Kidney (tissue), 14 donors: ENCODE measurements around the gene COLQ. TPM values are rescaled to one million over a fixed set of nuclear protein-coding genes. Genes with fewer than 3 reads are reported as not detected.
"Not testable (repeated sequence)": the region's sequence is repeated elsewhere in the genome, so short reads cannot be mapped to it uniquely, and the experiment has no call there.

Experiments
- DNase-seq, 5 donors: peaks; one replicate each; pipeline ENCODE4 v3.0.0-alpha.2; 2013 to 2020
- FAIRE-seq: peaks from 2 replicates; lab custom pipeline; 2012; peaks lifted over from hg19 to GRCh38; lab: Jason Lieb, UNC
- H3K27ac ChIP-seq, 2 donors: one replicate each; pipeline ENCODE4 v1.7.0; 2013; ENCODE audit warnings: low read depth in 2 of 2, low read length in 2 of 2, inconsistent platforms in 1 of 2
- H3K27me3 ChIP-seq: one replicate; pipeline ENCODE4 v1.7.1; 2013; ENCODE audit warnings: low read length, inconsistent platforms; ENCODE audit not compliant: control insufficient read depth, insufficient read depth
- H3K36me3 ChIP-seq, 3 donors: one replicate each; pipeline versions ENCODE4 v1.7.0 to v1.7.1; 2013; ENCODE audit warnings: low read length in 3 of 3, control low read depth in 1 of 3, inconsistent platforms in 1 of 3; ENCODE audit not compliant: insufficient read depth in 3 of 3, control insufficient read depth in 2 of 3
- H3K4me1 ChIP-seq, 3 donors: one replicate each; pipeline versions ENCODE4 v1.7.0 to v1.7.1; 2013; ENCODE audit warnings: low read length in 3 of 3, inconsistent platforms in 1 of 3, low read depth in 1 of 3; ENCODE audit not compliant: control insufficient read depth in 2 of 3, insufficient read depth in 2 of 3
- H3K4me3 ChIP-seq, 3 donors: one replicate each; pipeline versions ENCODE4 v1.7.0 to v1.8.1; 2013; ENCODE audit warnings: low read length in 3 of 3, control low read depth in 1 of 3, inconsistent platforms in 1 of 3
- H3K9ac ChIP-seq, 3 donors: one replicate each; pipeline versions ENCODE4 v1.7.0 to v1.7.1; 2013; ENCODE audit warnings: low read length in 3 of 3, control low read depth in 1 of 3, inconsistent platforms in 1 of 3
- H3K9me3 ChIP-seq, 3 donors: one replicate each; pipeline versions ENCODE4 v1.7.0 to v1.7.1; 2013; ENCODE audit warnings: low read length in 3 of 3, control low read depth in 1 of 3, inconsistent platforms in 1 of 3; ENCODE audit not compliant: control insufficient read depth in 2 of 3, insufficient read depth in 1 of 3
- CTCF ChIP-seq: IDR thresholded peaks from 3 replicates; pipeline ENCODE4 v1.5.1; 2012; ENCODE audit warnings: mild to moderate bottlenecking, moderate library complexity, borderline replicate concordance; ENCODE audit not compliant: insufficient read depth; ENCODE audit errors: extremely low read depth
- intact Hi-C: fragments of 100-400 bp; cut with DNase I; formaldehyde crosslinking; loops from one replicate; pipeline ENCODE4 v1.11.1; 2022
- polyA plus RNA-seq: library from polyadenylated mRNA; stranded (reverse); fragments of 350-450 nt; fragmentation: Illumina TruSeq; extraction: RNeasy Lipid Tissue Mini Kit (QIAGEN cat#74804); gene quantifications from one replicate; pipeline ENCODE4 v1.2.3, GENCODE V29; 2014; ENCODE audit warnings: low read depth, low replicate concordance; ENCODE audit not compliant: insufficient read depth
- total RNA-seq: library from RNA; stranded (reverse); fragmentation: NEBNext Ultra II Directional; extraction: Animal tissue kit (Norgen Biotek cat#: 25700); gene quantifications from one replicate; pipeline ENCODE4 v1.2.1, GENCODE V29; 2021
- donor health status: control.
- donor health status: control.
- donor health status: control.
- donor health status: control.
- donor health status: control.
- donor health status: DM: yes; HTN: yes; CAD: no.
- donor health status: Normal renal cell carcinoma (clear cell type).

The COLQ gene
- total and polyA plus RNA-seq, 2 donors from 2014 or later, result 1.2 to 4.3 TPM

- H3K4me3 ChIP-seq, result no peak overlapping the region
- H3K9me3 ChIP-seq, result no peaks in the 10 kb centered on the region
- no peak for TF ChIP-seq CTCF
- H3K27ac ChIP-seq, result no peak overlapping the region
- no peaks in the 10 kb centered on the region for H3K36me3 ChIP-seq
- intact Hi-C loops, result no loop called here
- no peak for DNase-seq
- no peak for FAIRE-seq
- no peak overlapping the region for H3K9ac ChIP-seq
- H3K4me1 ChIP-seq, result no peaks in the 10 kb centered on the region
- no peaks in the 10 kb centered on the region for H3K27me3 ChIP-seq
These were observed 15.3 kb upstream of the COLQ start for GRCh38 chr3:15536856-15537255.

- DNase-seq (no peak), FAIRE-seq (no peak)
- H3K4me1 ChIP-seq, result no peaks in the 10 kb centered on the region
- no peaks in the 10 kb centered on the region for H3K36me3 ChIP-seq
- intact Hi-C loops, result no loop called here
- no peaks in the 10 kb centered on the region for H3K27me3 ChIP-seq
- H3K9ac ChIP-seq, result no peak overlapping the region
- TF ChIP-seq CTCF, result no peak
- H3K4me3 ChIP-seq, result no peak overlapping the region
- H3K9me3 ChIP-seq, result no peaks in the 10 kb centered on the region
- no peak overlapping the region for H3K27ac ChIP-seq
These were observed 14.2 kb upstream of the COLQ start for GRCh38 chr3:15535732-15536131.

- DNase-seq, H3K36me3 ChIP-seq, FAIRE-seq, H3K27ac ChIP-seq, H3K9me3 ChIP-seq, H3K9ac ChIP-seq, H3K27me3 ChIP-seq, intact Hi-C loops, H3K4me1 ChIP-seq, H3K4me3 ChIP-seq: not testable (repeated sequence)
These were observed 11.1 kb upstream of the COLQ start for GRCh38 chr3:15532614-15533013.

GRCh38 chr3:15531346-15531745 lies 9.8 kb upstream of the COLQ start:
- H3K4me1 ChIP-seq, result no peaks in the 10 kb centered on the region
- no peak overlapping the region for H3K4me3 ChIP-seq
- H3K27me3 ChIP-seq, result no peaks in the 10 kb centered on the region
- no peak overlapping the region for H3K27ac ChIP-seq
- DNase-seq (no peak), FAIRE-seq (no peak)
- TF ChIP-seq CTCF, result no peak
- intact Hi-C loops, result no loop called here
- no peaks in the 10 kb centered on the region for H3K36me3 ChIP-seq
- no peaks in the 10 kb centered on the region for H3K9me3 ChIP-seq
- no peak overlapping the region for H3K9ac ChIP-seq
